NCI-H1105 (cell line): ENCODE data around the gene AHI1.

Source experiments
- DNase-seq: peaks from one replicate; lab custom pipeline; 2025; lab: John Stamatoyannopoulos, UW

Gene AHI1

DNA sequence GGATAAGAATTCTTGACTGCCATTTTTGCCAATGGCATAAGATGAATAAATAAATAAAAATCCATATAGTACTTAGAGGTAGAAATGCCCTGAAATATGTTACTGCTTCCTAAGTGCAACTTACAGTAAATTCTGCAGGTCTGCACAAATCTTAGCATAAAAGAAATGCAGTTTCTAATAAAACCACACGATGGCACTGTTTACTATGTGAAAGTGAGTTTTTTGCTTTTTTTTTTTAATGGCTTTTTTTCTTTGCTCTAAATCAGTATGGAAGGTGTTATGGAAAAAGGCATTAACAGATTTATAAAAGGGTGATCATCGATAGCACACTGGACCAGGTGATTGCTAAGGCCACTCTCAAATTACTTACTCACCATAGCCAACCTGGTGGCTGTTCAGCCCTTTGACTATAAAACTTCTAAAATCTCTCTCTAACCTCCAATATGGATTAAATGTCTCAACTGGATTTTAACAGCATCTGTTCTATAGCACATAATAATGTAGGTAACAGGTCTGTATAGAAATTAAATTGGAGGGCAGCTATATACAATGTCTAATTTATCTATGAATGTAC is 45.8 kb downstream of the AHI1 start:
- peak; percentile 41 for DNase-seq

DNA sequence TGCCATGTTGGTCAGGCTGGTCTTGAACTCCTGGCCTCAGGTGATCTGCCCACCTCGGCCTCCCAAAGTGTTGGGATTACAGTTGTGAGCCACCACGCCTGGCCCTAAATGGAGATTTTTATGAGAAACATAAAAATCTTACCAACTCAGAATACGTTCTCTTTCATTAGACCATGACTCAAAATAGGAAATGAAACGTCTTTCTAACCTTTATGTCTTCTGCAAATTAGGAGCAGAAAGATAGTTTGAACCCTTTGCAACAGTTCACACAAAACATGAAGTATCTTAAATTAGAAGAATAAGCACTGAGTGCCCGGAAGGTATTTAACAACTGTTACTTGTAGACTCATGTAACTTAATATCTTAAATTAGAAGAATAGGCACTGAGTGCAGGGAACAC is 48.3 kb downstream of the AHI1 start:
- DNase-seq: no peak

DNA sequence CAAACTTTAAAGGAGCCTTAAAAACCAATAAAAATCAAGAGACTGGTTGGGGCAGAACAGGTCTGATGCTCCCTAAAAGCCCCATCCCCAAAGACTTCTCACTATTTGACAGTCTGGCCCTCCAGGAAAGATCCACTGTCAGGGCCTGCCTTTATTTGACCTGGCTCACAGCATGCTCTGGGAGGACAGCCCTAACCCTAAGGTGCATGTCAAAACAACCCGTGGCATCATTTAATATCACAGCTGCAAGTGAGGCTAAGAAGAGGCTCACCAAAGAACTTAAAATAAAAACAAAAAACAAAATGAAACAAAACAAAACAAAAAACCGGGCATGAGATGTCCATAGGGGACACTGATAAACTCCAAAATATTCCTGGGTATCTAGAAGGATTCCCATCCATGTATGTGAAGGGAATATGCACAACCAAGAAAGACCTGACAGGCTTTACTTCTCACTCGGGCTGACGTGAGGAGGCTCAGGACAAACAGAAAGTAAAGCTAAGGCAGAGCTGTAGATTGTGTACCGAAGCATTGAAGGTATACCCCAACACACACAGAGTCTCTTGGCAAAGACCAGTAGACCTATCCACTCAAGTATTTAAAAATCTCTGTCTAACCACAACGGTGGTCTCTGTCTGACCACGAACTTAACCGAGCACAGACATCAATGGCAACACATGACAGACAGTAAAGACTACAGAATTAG is 57.3 kb downstream of the AHI1 start:
- DNase-seq: no peak

DNA sequence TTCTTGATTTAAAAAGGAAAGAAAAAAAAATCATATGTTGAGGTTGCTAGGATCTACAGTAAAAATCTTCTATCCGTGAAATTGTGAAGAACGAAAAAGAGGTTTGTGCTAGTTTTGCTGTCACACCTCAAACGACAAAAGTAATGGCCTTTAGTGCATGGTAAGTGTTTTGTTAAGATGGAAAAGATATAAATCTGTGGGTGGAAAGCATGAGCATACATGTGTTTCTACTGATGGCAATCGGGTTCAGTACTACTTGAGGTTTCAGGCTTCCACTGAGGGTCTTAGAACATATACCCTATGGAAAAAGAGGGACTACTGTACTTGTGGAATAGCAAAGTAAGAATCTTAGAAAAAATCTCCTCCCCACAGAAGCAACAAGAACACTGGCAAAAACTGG is 58.0 kb downstream of the AHI1 start:
- no peak for DNase-seq

DNA sequence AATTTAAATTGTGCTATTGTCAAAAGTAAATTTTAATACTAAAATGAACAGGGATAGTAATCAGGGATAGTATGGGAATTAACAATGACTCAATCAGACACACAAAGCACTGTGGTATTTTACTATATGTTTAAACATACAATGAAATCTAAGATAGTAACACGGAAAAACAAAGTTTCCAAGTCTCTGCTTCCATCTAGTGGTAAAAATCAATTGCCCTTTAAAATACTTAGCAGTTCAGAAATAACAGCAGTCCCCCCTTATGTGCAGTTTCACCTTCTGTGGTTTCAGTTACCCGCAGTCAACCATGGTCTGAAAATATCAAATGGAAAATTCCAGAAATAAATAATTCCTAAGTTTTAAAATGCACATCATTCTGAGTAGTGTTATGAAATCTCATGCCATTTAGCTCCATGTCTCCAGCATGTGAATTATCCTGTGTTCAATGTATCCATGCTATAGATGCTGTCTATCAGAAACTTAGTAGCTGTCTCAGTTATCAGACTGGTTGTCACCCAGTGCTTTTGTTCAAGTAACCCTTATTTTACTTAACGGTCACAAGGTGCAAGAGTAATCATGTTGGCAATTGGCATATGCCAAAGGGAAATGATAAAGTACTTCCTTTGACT is 58.5 kb downstream of the AHI1 start:
- DNase-seq: no peak

DNA sequence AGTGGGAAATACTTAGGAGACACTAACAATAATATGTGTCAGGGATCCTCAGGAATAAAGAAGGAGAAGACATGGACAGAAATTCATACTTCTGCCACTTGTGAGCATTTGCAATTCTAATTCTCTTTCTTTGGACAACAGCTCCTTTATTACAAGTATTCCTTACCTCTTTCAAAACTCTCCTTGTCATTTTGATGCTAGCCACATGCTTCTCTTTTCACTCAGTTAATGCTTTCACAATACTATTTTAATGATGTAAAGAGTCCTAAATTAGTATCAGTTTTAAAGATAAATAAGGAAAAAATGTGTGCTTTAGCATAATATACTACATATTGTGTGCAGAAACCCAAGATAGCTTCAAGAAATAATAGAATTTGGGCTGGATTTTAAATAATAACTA is 62.5 kb downstream of the AHI1 start:
- no peak for DNase-seq

DNA sequence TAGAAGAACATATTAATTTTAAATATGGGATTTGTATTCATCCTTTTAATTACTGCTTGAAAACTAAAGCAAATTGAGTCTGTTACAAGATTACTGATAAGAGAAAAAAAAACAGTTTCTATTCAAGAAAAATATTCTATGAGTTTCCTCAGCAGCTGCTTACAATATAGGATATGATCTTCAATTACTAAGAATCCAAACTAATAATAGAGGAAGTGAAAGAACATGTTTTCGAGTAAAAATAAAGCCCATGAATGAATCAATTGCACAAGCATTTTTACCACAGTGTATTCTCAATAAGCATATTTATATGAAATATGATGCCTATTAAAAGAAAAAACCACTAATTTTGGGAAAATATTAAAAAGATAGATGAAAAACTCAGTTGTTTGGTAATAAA is 63.4 kb downstream of the AHI1 start:
- no peak for DNase-seq

DNA sequence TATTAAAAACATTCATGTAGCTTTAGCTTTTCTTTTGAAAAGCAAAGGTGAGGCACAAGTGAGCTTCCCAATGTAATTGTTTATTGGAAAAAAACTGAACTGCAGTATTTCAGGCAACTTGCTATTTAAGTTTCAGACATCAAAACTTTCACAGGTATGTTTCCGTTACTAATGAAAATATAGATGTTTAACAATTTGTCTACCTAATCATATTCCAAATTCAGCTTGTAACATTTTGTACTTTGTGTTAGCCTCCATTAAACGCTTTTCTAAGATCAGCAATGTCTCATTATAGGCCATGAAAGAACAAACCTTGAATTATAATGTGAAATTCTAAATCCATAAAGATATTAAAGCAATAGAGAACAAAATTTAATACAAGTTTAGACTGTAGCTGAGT is 69.5 kb downstream of the AHI1 start:
- no peak for DNase-seq

DNA sequence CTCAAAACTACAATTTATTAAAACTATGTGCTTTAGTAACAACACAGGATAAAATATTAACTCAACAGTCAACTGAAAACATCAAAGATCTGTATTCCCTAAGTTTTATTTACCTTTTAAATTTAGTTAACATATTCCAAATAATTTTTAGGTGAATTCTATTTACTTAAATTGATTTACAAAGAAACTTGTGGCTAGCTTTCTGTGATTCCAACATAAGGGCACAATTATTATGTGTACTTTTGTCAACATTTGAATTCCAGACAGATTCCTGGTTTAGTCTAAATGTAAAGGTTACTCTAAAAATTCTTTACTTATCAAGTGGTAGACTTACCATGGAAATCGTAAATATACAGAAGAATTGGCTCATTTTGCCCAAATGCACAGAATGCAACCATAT is 70.7 kb downstream of the AHI1 start:
- DNase-seq: no peak

DNA sequence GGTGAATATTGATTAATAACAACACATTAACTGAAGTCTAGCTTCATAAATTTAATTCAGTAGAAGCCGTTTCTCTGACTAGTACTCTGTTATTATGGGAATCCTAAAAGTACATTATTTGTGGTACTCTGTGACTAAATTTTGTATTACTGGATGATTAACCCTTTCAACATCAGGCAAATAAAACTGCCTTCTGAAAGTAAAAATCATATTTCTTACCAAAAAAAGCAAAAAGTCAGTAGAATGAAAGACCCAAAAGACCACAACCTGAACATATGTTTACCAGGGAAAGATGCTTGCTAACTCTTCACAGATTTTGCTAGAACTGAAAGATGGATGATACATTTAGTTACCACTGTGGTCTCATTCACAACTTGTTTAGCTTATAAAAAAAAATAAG is 73.2 kb downstream of the AHI1 start:
- DNase-seq: no peak

DNA sequence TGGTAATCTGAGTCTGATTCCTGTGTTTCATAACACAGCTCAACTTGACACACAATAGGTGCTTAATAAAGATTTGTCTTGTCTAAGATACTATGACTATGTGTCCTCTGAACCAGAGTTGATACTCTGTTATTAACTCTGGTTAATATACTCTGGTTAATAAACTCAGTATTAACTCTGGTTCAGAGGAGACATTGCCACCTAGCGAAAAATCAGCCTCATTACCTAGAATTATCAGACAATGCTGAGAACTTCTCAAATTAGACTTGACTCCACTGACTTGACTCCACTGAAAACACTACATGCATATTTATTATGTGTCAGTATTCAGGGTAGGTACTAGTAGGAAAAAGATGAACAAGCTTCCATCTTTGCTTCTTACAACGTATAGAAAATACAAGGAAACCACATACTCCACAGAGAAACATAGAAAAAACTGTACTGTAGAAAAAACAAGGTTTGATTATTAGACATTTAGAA is 73.9 kb downstream of the AHI1 start:
- peak; percentile 61 for DNase-seq

DNA sequence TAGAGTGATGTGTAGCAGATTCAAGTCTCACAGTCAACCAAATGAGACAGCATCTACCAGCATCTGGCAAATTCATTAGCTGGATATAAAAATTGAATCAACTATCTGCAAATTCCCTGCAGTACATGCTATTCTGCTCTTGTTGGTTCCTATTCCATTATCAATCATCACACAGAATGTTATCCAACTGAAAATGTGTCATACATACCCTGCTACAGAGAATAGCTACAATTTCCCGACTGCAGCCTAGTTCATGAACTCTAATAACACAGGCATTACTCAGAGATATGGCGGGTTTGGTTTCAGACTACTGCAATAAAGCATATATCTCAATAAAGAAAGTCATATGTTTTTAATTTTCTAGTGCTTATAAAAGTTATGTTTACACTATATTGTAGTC is 78.4 kb downstream of the AHI1 start:
- no peak for DNase-seq

DNA sequence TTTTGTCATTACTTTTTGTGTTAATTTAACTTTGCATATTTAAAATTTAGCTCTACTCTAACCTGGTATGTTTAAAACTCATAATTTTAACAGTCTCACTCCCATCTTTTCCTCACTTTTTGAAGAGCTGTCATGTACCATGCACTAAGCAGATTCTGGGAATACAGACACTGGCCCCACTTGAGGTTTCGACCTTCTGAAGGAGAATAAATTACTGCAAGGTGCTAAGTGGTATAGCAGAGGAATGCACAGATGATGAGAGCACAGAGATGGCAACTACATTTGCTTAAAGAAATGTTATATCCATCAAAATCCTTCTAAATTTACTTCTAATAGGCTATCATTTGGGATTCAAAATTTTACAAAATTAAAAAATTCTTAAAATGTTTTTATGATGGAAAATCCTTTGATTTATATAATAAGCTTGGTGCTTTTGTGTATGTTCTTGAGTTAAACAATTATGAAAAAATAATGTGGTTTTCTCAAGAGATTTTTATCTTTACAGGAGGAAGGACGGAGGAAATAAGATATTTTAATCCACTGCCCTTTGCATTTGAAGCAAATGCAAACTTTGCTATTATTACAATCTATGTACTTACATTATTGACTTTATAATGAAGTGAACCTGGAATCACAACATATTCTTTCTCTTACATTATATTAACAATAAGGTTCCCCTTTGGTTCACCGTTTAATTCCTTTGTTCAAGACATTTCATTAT is 79.3 kb downstream of the AHI1 start:
- DNase-seq: no peak

DNA sequence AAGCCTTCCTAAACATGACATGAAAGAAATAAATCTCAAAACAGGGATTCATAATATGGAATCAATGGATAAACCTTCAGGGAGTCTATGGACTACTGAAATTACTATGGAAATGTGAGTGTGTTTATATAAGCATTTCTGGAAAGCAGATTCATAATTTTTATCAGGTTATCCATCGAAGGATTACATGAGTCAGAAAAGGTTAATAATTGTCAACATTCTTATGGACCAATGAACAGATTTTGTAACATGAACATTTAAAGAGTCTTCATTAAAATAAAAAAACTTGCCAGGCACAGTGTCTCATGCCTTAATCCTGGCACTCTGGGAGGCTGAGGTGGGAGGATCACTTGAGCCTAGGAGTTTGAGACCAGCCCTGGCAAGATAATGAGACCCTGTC is 84.8 kb downstream of the AHI1 start:
- no peak for DNase-seq

DNA sequence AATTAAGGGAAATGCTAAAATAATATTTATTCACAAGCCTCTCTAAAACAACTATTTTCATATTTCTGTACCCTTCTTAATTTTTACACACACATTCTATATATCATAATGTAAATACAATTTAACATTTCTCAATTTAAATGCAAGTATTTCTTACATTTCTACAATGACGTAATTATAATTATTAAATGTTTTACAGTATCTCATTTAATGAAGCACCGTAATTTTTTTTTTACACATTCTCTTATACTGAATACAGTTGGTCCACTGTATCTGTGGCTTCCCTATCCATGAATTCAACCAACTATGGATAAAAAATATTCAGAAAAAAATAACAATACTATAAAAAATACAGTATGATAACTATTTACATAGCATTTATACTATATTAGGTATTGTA is 85.7 kb downstream of the AHI1 start:
- DNase-seq: no peak

DNA sequence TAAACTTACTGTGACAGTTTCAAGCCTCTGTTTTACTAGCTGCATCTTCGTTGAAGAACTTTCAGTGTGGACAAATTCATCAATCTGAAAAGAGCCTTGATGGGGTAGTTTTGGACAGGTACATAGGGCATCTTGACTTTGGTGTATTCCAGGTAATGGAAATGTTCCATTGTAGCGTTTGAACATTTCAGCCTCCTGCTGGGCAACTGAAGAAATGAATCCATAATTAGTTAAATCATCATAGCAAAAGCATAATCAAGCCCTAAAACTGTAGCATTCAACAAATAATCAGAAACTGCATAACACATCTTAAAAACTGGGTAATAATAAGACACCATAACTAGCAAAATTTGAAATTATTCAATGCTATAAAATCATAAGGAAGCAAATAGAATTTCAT is 86.2 kb downstream of the AHI1 start:
- DNase-seq: peak; percentile 10

DNA sequence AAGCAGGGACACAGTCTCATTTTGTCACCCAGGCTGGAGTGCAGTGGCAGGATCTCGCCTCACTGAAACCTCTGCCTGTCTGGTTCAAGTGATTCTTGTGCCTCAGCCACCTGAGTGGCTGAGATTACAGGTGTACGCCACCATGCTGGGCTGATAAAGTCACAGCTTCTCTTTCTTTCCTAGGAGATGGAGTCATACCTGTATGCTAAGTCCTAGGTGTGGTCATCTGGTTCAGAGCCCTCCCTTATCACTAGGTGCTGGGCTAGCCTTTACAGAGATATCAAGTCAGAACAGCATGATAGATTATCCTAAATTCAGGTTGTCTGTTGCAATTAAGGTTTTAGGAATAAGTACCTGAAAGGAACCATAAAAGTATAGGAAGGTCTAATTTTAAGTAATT is 86.7 kb downstream of the AHI1 start:
- DNase-seq: no peak

DNA sequence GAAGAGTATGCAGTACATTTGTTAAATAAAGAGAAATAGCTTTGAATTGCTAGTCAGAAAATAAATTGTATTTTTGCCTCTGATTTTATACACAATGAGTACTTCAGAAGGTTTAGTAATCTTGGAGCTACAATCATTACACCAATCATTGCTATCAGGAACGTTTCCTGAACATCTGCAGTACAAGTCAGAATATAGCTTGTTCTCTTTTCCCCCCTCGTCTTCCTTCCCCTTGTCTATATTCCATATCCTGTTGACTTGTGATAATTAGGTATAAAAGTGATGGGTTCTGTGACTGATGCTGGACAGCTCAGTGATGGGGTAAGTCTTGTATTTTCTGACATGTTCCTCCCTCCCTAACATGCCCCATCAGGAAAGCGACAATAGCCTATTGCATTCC is 94.0 kb downstream of the AHI1 start:
- DNase-seq: no peak

DNA sequence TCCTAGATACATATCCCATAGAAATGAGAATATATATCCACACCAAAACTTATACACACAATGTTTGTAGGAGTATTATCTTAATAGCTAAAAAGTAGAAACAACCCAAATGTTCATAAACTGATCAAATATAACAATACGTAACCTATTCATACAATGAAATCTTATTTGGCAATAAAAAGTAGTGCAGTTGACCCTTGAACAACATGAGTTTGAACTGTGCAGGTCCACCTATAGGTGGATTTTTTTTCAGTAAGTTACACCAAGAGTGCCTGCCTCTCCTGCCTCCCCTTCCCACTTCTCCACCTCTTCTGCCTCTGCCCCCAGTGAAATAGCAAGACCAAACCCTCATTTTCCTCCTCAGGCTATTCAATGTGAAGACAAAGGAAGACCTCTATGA is 95.2 kb downstream of the AHI1 start:
- DNase-seq: no peak

DNA sequence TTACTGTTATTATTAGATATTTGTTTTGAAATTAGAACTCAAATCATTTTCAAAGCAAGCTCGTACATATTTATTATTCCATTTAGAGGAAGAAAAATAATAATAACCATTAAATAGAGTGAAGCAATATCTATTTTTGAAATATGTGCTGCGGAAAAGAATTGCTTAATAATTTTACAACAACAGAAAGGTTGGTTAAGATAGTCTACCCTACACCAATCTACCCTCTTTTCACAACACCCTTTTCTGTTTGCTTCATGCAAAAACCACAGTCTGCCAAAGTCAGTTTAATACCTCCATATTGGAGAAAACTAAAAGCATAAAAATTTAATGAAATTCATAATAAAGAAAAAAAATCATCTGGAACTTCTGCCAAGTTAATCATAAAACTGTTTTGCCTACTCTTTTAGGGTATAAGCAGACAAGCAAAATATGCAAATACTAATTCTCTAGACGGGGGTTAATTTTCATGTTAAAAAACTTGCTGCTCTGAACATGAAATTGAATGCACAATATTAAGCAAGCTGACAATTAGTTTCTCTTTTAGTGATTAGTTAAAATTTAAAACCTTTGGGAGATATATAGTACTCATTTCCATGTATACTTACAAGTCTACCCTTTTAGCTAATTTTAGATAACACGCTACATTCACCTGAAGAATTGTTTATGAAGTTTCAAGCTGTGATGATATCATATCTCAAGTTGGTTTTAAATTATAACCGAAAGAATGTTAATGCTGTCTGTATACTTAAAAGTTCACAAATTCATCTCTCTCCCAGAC is 100.2 kb downstream of the AHI1 start:
- no peak for DNase-seq

DNA sequence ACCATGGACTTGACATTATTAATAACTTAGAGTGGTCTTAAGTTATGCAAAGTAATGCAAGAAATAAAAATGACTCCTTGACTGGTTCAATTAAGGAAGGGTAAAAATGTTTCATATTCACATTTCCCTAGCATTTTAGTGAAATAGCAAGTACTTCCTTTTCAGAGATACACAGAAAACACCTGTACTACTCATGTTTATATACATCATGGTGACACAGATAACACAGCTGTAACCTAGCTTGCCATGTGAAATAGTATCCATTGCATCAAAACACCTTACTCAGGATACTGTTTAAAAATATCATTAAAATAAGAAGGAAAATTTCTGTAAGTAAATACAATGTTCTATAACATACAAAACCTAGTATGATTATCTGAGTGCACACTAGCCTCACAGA is 102.4 kb downstream of the AHI1 start:
- no peak for DNase-seq

DNA sequence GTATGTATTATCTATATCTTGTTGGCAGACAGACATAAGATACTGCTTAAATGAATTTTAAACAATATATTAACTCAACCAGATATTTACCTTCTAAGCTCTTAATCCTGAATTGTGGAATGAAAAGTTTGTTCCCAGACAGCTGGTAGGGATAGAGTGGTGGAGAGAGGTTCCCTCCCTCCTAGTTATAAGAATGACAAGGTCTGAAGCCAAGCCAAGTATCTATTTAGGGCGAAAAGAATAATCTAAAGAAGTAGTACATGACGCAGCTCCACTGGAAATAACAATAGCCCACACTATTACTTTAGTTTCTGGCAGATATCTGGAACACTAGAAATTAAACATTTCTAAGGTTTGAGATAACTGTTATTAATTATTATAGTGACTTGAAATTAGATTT is 104.3 kb downstream of the AHI1 start:
- DNase-seq: no peak
